OCI-LY7 (cell line): ENCODE measurements around the gene BAG2. TPM values are rescaled to one million over a fixed set of nuclear protein-coding genes. Genes with fewer than 3 reads are reported as not detected.
A peak's percentile ranks its signal among the peaks of the same experiment; 100 is the strongest.

ENCODE experiments used
- BruUV-seq: library from RNA; stranded (reverse); fragments of 400-500 nt; replicated peaks from 2 replicates; lab custom pipeline; 2021; lab: Mats Ljungman, UMichigan
- CTCF ChIA-PET: fragments of 300-600 bp; sonication (Branson Sonifier 250); formaldehyde crosslinking; loops from one replicate; lab custom pipeline; 2022; ENCODE audit warnings: antibody characterized with exemption; ENCODE audit not compliant: unreplicated experiment; lab: Charles Lee
- POLR2A ChIA-PET: fragments of 300-600 bp; sonication (Branson Sonifier 250); formaldehyde crosslinking; loops from one replicate; lab custom pipeline; 2022; ENCODE audit warnings: antibody characterized with exemption; lab: Charles Lee
- DNase-seq: peaks from one replicate; pipeline ENCODE4 v3.0.0-alpha.2; 2015; ENCODE audit warnings: low spot score
- H2AFZ ChIP-seq: fragments of 200-600 bp; sonication (generic), shearing (Covaris generic); 2 replicates; pipeline ENCODE4 v1.6.1; 2014; ENCODE audit warnings: mild to moderate bottlenecking, antibody characterized with exemption, low read length, moderate library complexity
- H3K27ac ChIP-seq: fragments of 200-600 bp; sonication (generic); 2 replicates; pipeline ENCODE4 v1.5.1; 2014; ENCODE audit warnings: mixed run types, low read depth, mild to moderate bottlenecking, moderate library complexity, low read length, inconsistent platforms; ENCODE audit not compliant: poor library complexity, severe bottlenecking
- H3K36me3 ChIP-seq: fragments of 200-600 bp; sonication (generic); 2 replicates; pipeline ENCODE4 v1.6.1; 2014; ENCODE audit warnings: mild to moderate bottlenecking, antibody characterized with exemption, low read length, moderate library complexity, mixed read lengths; ENCODE audit not compliant: insufficient read depth
- H3K4me1 ChIP-seq: fragments of 200-600 bp; sonication (generic); 2 replicates; pipeline ENCODE4 v1.5.1; 2014; ENCODE audit warnings: mild to moderate bottlenecking, low read length; ENCODE audit not compliant: insufficient read depth, poor library complexity, severe bottlenecking
- H3K4me2 ChIP-seq: fragments of 200-600 bp; sonication (generic); 2 replicates; pipeline ENCODE4 v1.6.1; 2014; ENCODE audit warnings: mild to moderate bottlenecking, low read length
- H3K4me3 ChIP-seq: fragments of 200-600 bp; sonication (generic); 2 replicates; pipeline ENCODE4 v1.5.1; 2014; ENCODE audit warnings: mild to moderate bottlenecking, low read depth, low read length; ENCODE audit not compliant: poor library complexity, severe bottlenecking
- H3K79me2 ChIP-seq: fragments of 200-600 bp; sonication (generic); 2 replicates; pipeline ENCODE4 v1.6.1; 2016; ENCODE audit warnings: low read depth, mild to moderate bottlenecking, low read length, moderate library complexity, mixed read lengths; ENCODE audit not compliant: insufficient read depth
- H3K9me2 ChIP-seq: fragments of 200-600 bp; sonication (generic); 2 replicates; pipeline ENCODE4 v1.6.1; 2016; ENCODE audit warnings: mild to moderate bottlenecking, low read length, mixed read lengths; ENCODE audit not compliant: insufficient read depth
- H3K9me3 ChIP-seq: fragments of 200-600 bp; sonication (generic); 2 replicates; pipeline ENCODE4 v1.6.1; 2014; ENCODE audit warnings: mild to moderate bottlenecking, mixed run types, low read length, mixed read lengths
- H4K20me1 ChIP-seq: fragments of 200-600 bp; sonication (generic); 2 replicates; pipeline ENCODE4 v1.6.1; 2014; ENCODE audit warnings: mild to moderate bottlenecking, antibody characterized with exemption, low read length, moderate library complexity, mixed read lengths; ENCODE audit not compliant: insufficient read depth
- CTCF ChIP-seq: fragments of 200-600 bp; sonication (generic); conservative IDR thresholded peaks from 2 replicates; pipeline ENCODE4 v1.5.1; 2014; ENCODE audit warnings: mild to moderate bottlenecking, antibody characterized with exemption, low read length, moderate library complexity, mixed read lengths
- EZH2phosphoT487 ChIP-seq: fragments of 200-600 bp; sonication (generic); IDR thresholded peaks from 2 replicates; pipeline ENCODE4 v1.6.1; 2018; ENCODE audit warnings: low read depth, borderline replicate concordance, mild to moderate bottlenecking, mixed run types, antibody characterized with exemption, low read length, moderate library complexity, mixed read lengths
- intact Hi-C: fragments of 100-400 bp; cut with micrococcal nuclease; formaldehyde crosslinking; loops from one replicate; pipeline ENCODE4 v1.10.0; 2022; ENCODE audit not compliant: unreplicated experiment
- total RNA-seq, 2 experiments: library from RNA; depleted of rRNA in 1 of 2; stranded (reverse); fragments of >200 nt in 1 of 2; shearing (Covaris generic) in 1 of 2; gene quantifications; 2 replicates each; pipeline ENCODE4 v1.2.3, GENCODE V29; 2014 to 2022

BAG2 gene
- total RNA-seq, 2 experiments from 2014 or later = 7.7 to 8.7 TPM

GRCh38 chr6:57147401-57147800 lies 24.7 kb upstream of the BAG2 start:
- Histone ChIP-seq H3K4me1 (no peaks in the 10 kb centered on the region), H3K4me3 (no peak overlapping the region), H3K79me2 (no peaks in the 10 kb centered on the region), H3K9me3 (no peaks in the 10 kb centered on the region), H3K36me3 (peaks cover 60% of the 10 kb centered on the region), H3K9me2 (no peaks in the 10 kb centered on the region), H3K27ac (no peak overlapping the region), H4K20me1 (no peaks in the 10 kb centered on the region), H2AFZ (no peak overlapping the region), H3K4me2 (no peak overlapping the region)
- intact Hi-C loops = no loop called here
- TF ChIP-seq CTCF (no peak), EZH2phosphoT487 (no peak)
- DNase-seq = no peak
- TSS peak; percentile 57 for BruUV-seq
- CTCF ChIA-PET = no interaction called here
- POLR2A ChIA-PET = no interaction called here

GRCh38 chr6:57147955-57148858 lies 23.9 kb upstream of the BAG2 start:
- no peaks in the 10 kb centered on the region for H3K9me3 ChIP-seq
- no peak overlapping the region for H3K4me3 ChIP-seq
- no TSS peak for BruUV-seq
- no peak overlapping the region for H3K27ac ChIP-seq
- no peak for TF ChIP-seq CTCF
- no peak for TF ChIP-seq EZH2phosphoT487
- no peaks in the 10 kb centered on the region for H4K20me1 ChIP-seq
- no peaks in the 10 kb centered on the region for H3K79me2 ChIP-seq
- no peaks in the 10 kb centered on the region for H3K4me1 ChIP-seq
- ChIA-PET POLR2A (interaction anchor here (0.7 kb wide), 1 partner anchor 41 kb away, joined by 3 read pairs; no protein-coding TSS in a partner anchor), CTCF (no interaction called here)
- no peak for DNase-seq
- H3K36me3 ChIP-seq = peaks cover 56% of the 10 kb centered on the region
- no peak overlapping the region for H2AFZ ChIP-seq
- H3K9me2 ChIP-seq = no peaks in the 10 kb centered on the region
- intact Hi-C loops = no loop called here
- no peak overlapping the region for H3K4me2 ChIP-seq

- TF ChIP-seq EZH2phosphoT487 (no peak), CTCF (no peak)
- no peak overlapping the region for H3K27ac ChIP-seq
- H3K36me3 ChIP-seq = peaks cover 47% of the 10 kb centered on the region
- no TSS peak for BruUV-seq
- no peaks in the 10 kb centered on the region for H3K79me2 ChIP-seq
- ChIA-PET POLR2A (no interaction called here), CTCF (no interaction called here)
- H2AFZ ChIP-seq = no peak overlapping the region
- DNase-seq = no peak
- H3K9me2 ChIP-seq = no peaks in the 10 kb centered on the region
- intact Hi-C loops = no loop called here
- H3K9me3 ChIP-seq = no peaks in the 10 kb centered on the region
- no peak overlapping the region for H3K4me2 ChIP-seq
- no peak overlapping the region for H3K4me3 ChIP-seq
- no peaks in the 10 kb centered on the region for H3K4me1 ChIP-seq
- no peaks in the 10 kb centered on the region for H4K20me1 ChIP-seq
These were observed 13.5 kb upstream of the BAG2 start for GRCh38 chr6:57158658-57159057.
